ENCODE results near the gene RAD51AP1. TPM values are rescaled to one million over a fixed set of nuclear protein-coding genes. Genes with fewer than 3 reads are reported as not detected.

The RAD51AP1 gene
- total RNA-seq, 1 donor from 2014 or later: 3.7 TPM

DNA sequence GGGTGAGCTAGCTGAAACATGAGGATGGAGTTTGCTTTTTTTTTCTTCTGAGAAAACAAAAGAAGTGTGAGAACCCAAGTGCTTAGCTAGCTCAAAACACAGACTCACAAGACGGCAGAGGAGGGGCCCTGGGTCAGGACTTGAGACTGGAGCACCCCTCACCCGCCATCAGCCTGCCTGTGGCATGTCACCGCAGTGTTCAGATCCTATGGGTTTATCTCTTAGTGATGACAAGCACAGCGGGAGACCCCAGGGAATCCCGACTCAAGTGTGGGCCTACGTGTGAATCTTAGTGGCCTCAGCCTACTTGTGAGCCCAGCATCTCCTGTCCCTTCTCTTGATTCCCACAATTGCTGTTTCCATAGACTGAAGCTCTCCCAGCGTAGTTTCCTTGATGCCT is 46.2 kb downstream of the RAD51AP1 start:
- Histone ChIP-seq H3K4me3 (no peak overlapping the region), H3K4me1 (peaks cover 3% of the 10 kb centered on the region), H3K36me3 (no peaks in the 10 kb centered on the region), H3K27me3 (ENCODE audit: low read depth) (no peaks in the 10 kb centered on the region), H3K9me3 (no peaks in the 10 kb centered on the region), H3K27ac (no peak overlapping the region)
- TF ChIP-seq, protein P1, sequence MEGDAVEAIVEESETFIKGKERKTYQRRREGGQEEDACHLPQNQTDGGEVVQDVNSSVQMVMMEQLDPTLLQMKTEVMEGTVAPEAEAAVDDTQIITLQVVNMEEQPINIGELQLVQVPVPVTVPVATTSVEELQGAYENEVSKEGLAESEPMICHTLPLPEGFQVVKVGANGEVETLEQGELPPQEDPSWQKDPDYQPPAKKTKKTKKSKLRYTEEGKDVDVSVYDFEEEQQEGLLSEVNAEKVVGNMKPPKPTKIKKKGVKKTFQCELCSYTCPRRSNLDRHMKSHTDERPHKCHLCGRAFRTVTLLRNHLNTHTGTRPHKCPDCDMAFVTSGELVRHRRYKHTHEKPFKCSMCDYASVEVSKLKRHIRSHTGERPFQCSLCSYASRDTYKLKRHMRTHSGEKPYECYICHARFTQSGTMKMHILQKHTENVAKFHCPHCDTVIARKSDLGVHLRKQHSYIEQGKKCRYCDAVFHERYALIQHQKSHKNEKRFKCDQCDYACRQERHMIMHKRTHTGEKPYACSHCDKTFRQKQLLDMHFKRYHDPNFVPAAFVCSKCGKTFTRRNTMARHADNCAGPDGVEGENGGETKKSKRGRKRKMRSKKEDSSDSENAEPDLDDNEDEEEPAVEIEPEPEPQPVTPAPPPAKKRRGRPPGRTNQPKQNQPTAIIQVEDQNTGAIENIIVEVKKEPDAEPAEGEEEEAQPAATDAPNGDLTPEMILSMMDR (IDR thresholded peaks at IDR 0.05): no peak
- ATAC-seq: no peak
- intact Hi-C loops (cut with DNase I): no loop called here
- no peak for DNase-seq

DNA sequence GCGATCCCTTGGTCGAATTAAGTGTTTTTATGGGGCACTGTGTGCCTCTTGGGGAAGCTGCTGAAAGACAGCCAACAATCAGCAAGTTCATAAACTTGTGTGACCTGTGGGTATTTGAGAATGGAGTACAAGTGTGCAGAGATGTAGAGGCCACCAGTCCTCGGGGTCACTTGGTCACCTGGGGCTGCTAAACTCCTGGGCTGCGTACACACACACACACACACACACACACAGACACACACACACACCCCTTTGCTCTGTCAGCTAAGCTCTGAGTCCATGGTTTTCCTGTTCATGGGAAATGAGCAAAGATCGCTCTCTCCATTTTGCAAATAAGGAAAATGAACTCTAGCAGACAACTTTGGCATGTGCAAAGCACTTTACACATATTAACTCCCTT is 47.8 kb downstream of the RAD51AP1 start:
- Histone ChIP-seq H3K4me1 (no peaks in the 10 kb centered on the region), H3K9me3 (no peaks in the 10 kb centered on the region), H3K36me3 (no peaks in the 10 kb centered on the region), H3K4me3 (no peak overlapping the region), H3K27ac (no peak overlapping the region), H3K27me3 (ENCODE audit: low read depth) (no peaks in the 10 kb centered on the region)
- no peak for DNase-seq
- intact Hi-C loops (cut with DNase I): no loop called here
- TF ChIP-seq, protein P1 (IDR thresholded peaks at IDR 0.05): no peak
- no peak for ATAC-seq

DNA sequence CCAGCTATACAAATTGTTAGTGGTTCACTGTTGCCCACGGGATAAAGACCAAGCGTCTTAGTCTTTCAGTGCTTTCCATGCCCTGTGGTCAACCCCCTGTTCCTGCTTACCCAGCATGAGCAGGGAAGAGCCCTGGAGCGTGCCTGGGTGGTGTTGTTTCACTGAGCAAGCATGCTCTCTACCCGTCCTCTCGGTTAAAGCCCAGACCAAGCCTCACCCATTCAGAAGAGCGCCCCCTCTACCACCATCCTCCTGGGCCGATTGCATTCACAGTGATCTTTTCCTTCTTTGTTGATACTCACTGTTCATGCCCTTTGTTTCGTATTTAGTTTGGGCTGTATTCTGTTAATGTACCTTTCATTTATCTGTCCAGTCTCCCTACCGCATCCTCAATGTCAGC is 48.4 kb downstream of the RAD51AP1 start:
- no peaks in the 10 kb centered on the region for H3K36me3 ChIP-seq
- DNase-seq: no peak
- intact Hi-C loops (cut with DNase I): no loop called here
- no peak overlapping the region for H3K4me3 ChIP-seq
- no peak for ATAC-seq
- no peaks in the 10 kb centered on the region for H3K27me3 ChIP-seq (ENCODE audit: low read depth)
- TF ChIP-seq, protein P1 (IDR thresholded peaks at IDR 0.05): no peak
- no peaks in the 10 kb centered on the region for H3K9me3 ChIP-seq
- H3K4me1 ChIP-seq: no peaks in the 10 kb centered on the region
- no peak overlapping the region for H3K27ac ChIP-seq

DNA sequence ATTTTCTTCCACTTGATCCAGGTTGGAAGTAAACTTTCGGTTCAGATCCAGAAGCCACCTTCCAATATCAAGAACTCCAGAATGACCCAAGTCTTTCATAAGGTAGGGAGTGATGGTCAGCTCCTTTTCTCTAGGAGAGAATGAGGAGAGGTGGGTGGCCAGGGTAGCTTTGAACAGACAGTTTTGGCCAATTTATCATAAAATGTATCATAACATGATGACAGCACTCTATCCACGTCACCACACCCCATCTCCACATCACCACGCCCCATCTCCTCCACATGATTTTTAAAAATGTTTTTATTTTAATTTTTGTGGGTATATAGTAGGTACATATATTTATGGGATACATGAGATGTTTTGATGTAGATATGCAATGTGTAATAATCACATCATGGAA is 50.2 kb downstream of the RAD51AP1 start:
- ATAC-seq (no peak), DNase-seq (no peak)
- TF ChIP-seq, protein P1 (IDR thresholded peaks at IDR 0.05): no peak
- Histone ChIP-seq H3K4me3 (no peak overlapping the region), H3K36me3 (no peaks in the 10 kb centered on the region), H3K27me3 (ENCODE audit: low read depth) (no peaks in the 10 kb centered on the region), H3K27ac (no peak overlapping the region), H3K4me1 (no peaks in the 10 kb centered on the region), H3K9me3 (no peaks in the 10 kb centered on the region)
- intact Hi-C loops (cut with DNase I): no loop called here

DNA sequence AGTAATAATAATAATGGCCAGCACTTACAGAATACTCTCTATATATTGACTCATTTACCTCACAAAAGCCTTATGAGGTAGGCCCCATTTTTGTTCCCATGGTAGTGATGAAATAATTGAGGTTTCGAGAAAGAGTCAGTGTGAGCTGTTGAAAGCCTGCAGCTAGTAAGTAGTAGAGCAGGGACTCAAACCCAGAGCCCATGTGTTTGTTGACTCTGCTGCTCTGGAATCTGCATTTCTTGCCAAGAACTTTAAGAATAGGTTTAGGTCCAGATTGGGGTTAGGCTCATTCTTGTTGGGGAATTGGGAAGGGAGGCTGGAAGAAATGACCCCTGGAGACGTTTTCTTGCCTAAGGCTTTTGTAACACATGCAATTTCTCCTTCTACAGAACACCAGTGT is 51.3 kb downstream of the RAD51AP1 start:
- ATAC-seq: no peak
- Histone ChIP-seq H3K36me3 (no peaks in the 10 kb centered on the region), H3K27me3 (ENCODE audit: low read depth) (no peaks in the 10 kb centered on the region), H3K27ac (no peak overlapping the region), H3K4me1 (no peaks in the 10 kb centered on the region), H3K4me3 (no peak overlapping the region), H3K9me3 (no peaks in the 10 kb centered on the region)
- intact Hi-C loops (cut with DNase I): no loop called here
- no peak for DNase-seq
- TF ChIP-seq, protein P1 (IDR thresholded peaks at IDR 0.05): no peak

DNA sequence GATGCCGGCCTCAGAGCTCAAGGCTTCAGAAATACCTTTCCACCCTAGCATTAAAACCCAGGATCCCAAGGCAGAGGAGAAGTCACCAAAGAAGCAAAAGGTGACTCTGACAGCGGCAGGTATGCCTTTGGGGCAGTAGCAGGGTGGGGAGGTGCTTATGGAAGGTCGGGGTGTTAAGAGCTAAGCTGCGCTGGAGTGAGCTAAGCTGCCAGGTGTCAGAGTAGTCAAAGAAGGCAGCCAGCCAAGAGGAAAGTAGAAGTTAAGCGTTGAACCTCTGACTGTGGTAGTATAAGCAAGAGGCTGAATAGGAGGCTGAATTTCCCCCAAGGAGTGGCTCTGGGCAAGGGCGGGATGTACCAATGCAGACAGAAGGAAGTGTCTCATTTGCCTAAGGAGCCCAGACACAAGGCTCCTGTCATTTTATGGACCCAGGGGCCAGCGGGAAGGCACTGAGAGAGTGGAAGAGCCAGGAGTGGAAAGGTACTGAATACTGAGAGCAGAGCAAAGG is 52.5 kb downstream of the RAD51AP1 start:
- no peaks in the 10 kb centered on the region for H3K9me3 ChIP-seq
- H3K27ac ChIP-seq: no peak overlapping the region
- TF ChIP-seq, protein P1 (IDR thresholded peaks at IDR 0.05): no peak
- H3K36me3 ChIP-seq: no peaks in the 10 kb centered on the region
- ATAC-seq (no peak), DNase-seq (no peak)
- no peak overlapping the region for H3K4me3 ChIP-seq
- intact Hi-C loops (cut with DNase I): no loop called here
- H3K27me3 ChIP-seq (ENCODE audit: low read depth): no peaks in the 10 kb centered on the region
- no peaks in the 10 kb centered on the region for H3K4me1 ChIP-seq
